GM21528 (cell line): ENCODE measurements around the gene DNAJA3.

Experiments used
- ATAC-seq: cut with Tn5 transposase; IDR thresholded peaks from one replicate; pipeline ENCODE4 v1.9.1; 2021; ENCODE audit warnings: mild to moderate bottlenecking, moderate library complexity; ENCODE audit not compliant: unreplicated experiment, low FRiP score

DNAJA3 gene

GRCh38 chr16:4425378-4426020 lies at the start of gene DNAJA3:
DNAJA3 (plus strand) TSS chr16:4425868; CDS start chr16:4425882, 14 bp downstream.
- peak; percentile 85 for ATAC-seq

GRCh38 chr16:4376126-4376892 lies 49.4 kb upstream of the DNAJA3 start:
- no peak for ATAC-seq

GRCh38 chr16:4376893-4377572 lies 48.6 kb upstream of the DNAJA3 start:
- no peak for ATAC-seq

GRCh38 chr16:4377573-4378154 lies 48.0 kb upstream of the DNAJA3 start:
- ATAC-seq = no peak

- no peak for ATAC-seq
These were observed 47.5 kb upstream of the DNAJA3 start for GRCh38 chr16:4378161-4378666.

- ATAC-seq = no peak
These were observed 46.5 kb upstream of the DNAJA3 start for GRCh38 chr16:4378999-4379690.

GRCh38 chr16:4380119-4381063 lies 45.3 kb upstream of the DNAJA3 start:
- ATAC-seq = no peak

- no peak for ATAC-seq
These were observed 44.4 kb upstream of the DNAJA3 start for GRCh38 chr16:4381072-4381934.

GRCh38 chr16:4381935-4382794 lies 43.5 kb upstream of the DNAJA3 start:
- no peak for ATAC-seq

GRCh38 chr16:4382795-4383357 lies 42.8 kb upstream of the DNAJA3 start:
- ATAC-seq = no peak

- no peak for ATAC-seq
These were observed 41.9 kb upstream of the DNAJA3 start for GRCh38 chr16:4383591-4384444.

- ATAC-seq = no peak
These were observed 41.1 kb upstream of the DNAJA3 start for GRCh38 chr16:4384509-4384942.

GRCh38 chr16:4385066-4385788 lies 40.4 kb upstream of the DNAJA3 start:
- ATAC-seq = no peak

- no peak for ATAC-seq
These were observed 39.7 kb upstream of the DNAJA3 start for GRCh38 chr16:4385789-4386450.

- ATAC-seq = no peak
These were observed 39.2 kb upstream of the DNAJA3 start for GRCh38 chr16:4386451-4386805.
